Left lobe of liver (tissue), 1 donor: Measurements from ENCODE around the gene BSPRY. TPM values are rescaled to one million over a fixed set of nuclear protein-coding genes. Genes with fewer than 3 reads are reported as not detected.

Source experiments
- total RNA-seq: library from RNA; stranded (reverse); gene quantifications from one replicate; pipeline ENCODE4 v1.2.1, GENCODE V29; 2021
- donor health status: DM: no; HTN: yes; CAD: no.

The BSPRY gene
- total RNA-seq, 1 donor from 2014 or later, result 0.33 TPM

Other genes with a start within 250 kb of the BSPRY start
- 23.5 TPM for gene SLC31A2, start 198.5 kb upstream of the BSPRY start, total RNA-seq
- gene FKBP15, start 128.3 kb upstream of the BSPRY start, total RNA-seq, result 12.2 TPM
- 74.9 TPM for gene SLC31A1, start 128.0 kb upstream of the BSPRY start, total RNA-seq
- 17.8 TPM for gene CDC26, start 74.0 kb upstream of the BSPRY start, total RNA-seq
- 12.0 TPM for gene PRPF4, start 73.9 kb upstream of the BSPRY start, total RNA-seq
- 0.20 TPM for gene RNF183, start 46.2 kb upstream of the BSPRY start, total RNA-seq
- gene WDR31, start 9.3 kb upstream of the BSPRY start, total RNA-seq, result 3.0 TPM
- gene HDHD3, start 27.4 kb downstream of the BSPRY start, total RNA-seq, result 76.9 TPM
- gene ALAD, start 51.7 kb downstream of the BSPRY start, total RNA-seq, result 152 TPM
- gene POLE3, start 61.1 kb downstream of the BSPRY start, total RNA-seq, result 14.3 TPM
- gene C9orf43, start 61.2 kb downstream of the BSPRY start, total RNA-seq, result 0.96 TPM
- 19.5 TPM for gene RGS3, start 114.2 kb downstream of the BSPRY start, total RNA-seq